H7 (cell line): Measurements from ENCODE around the gene LBP. TPM values are rescaled to one million over a fixed set of nuclear protein-coding genes. Genes with fewer than 3 reads are reported as not detected.

Source experiments
- DNase-seq: peaks from one replicate; pipeline ENCODE4 v3.0.0; 2012
- H3K27me3 ChIP-seq: 2 replicates; pipeline ENCODE4 v1.6.0; 2011; ENCODE audit warnings: mild to moderate bottlenecking, low read length; ENCODE audit not compliant: control insufficient read depth, insufficient read depth
- H3K36me3 ChIP-seq: replicated peaks from 2 replicates; pipeline ENCODE4 v1.5.1; 2011; ENCODE audit warnings: low read length; ENCODE audit not compliant: control insufficient read depth, insufficient read depth
- H3K4me3 ChIP-seq: 2 replicates; pipeline ENCODE4 v1.5.1; 2011; ENCODE audit warnings: low read depth, mild to moderate bottlenecking, control low read depth, low read length, moderate library complexity; ENCODE audit not compliant: insufficient read depth
- total RNA-seq: library from RNA; depleted of rRNA; stranded (reverse); fragments of >200 nt; shearing (Covaris generic); gene quantifications from 2 replicates; pipeline ENCODE4 v1.2.3, GENCODE V29; 2014; rRNA removed

LBP gene
- total RNA-seq, 1 experiment from 2014 or later, result 0.21 TPM

- peaks cover 2% of the 10 kb centered on the region; the same call in 1 of the 2 replicates for H3K36me3 ChIP-seq
- no peak for DNase-seq
- H3K4me3 ChIP-seq, result no peak overlapping the region
- H3K27me3 ChIP-seq, result no peaks in the 10 kb centered on the region
Observed at GRCh38 chr20:38412877-38413577, 66.7 kb downstream of the LBP start.

DNA sequence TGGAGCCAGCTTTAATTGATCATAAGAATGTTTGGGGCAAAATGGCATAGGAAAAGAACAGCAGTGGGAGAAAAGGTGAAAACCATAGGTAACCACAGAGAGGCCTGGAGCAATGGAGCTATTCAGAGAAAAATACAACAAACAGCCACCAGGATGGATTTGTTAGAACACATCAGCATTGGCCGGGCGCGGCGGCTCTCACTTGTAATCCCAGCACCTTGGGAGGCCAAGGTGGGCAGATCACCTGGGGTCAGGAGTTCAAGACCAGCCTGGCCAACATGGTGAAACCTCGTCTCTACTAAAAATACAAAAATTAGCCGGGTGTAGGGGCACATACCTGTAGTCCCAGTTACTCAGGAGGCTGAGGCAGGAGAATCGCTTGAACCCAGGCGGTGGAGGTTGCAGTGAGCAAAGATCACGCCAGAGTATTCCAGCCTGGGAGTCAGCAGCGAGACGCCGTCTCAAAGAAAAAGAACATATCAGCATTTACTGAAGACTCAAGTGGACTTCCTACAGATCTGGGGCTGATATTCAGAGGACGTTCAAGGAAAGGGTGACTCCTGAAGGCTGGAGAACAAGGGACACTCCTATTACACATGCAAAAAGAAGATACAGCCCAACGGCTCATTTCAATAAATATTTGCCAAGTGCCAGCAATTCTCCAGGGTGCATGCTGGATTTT lies 68.6 kb downstream of the LBP start:
- H3K27me3 ChIP-seq, result no peaks in the 10 kb centered on the region
- H3K36me3 ChIP-seq, result peaks cover 6% of the 10 kb centered on the region
- DNase-seq, result no peak
- H3K4me3 ChIP-seq, result no peak overlapping the region

GRCh38 chr20:38418509-38419204 lies 72.4 kb downstream of the LBP start:
- Histone ChIP-seq H3K36me3 (peaks cover 38% of the 10 kb centered on the region), H3K27me3 (no peaks in the 10 kb centered on the region), H3K4me3 (no peak overlapping the region)
- DNase-seq, result no peak

DNA sequence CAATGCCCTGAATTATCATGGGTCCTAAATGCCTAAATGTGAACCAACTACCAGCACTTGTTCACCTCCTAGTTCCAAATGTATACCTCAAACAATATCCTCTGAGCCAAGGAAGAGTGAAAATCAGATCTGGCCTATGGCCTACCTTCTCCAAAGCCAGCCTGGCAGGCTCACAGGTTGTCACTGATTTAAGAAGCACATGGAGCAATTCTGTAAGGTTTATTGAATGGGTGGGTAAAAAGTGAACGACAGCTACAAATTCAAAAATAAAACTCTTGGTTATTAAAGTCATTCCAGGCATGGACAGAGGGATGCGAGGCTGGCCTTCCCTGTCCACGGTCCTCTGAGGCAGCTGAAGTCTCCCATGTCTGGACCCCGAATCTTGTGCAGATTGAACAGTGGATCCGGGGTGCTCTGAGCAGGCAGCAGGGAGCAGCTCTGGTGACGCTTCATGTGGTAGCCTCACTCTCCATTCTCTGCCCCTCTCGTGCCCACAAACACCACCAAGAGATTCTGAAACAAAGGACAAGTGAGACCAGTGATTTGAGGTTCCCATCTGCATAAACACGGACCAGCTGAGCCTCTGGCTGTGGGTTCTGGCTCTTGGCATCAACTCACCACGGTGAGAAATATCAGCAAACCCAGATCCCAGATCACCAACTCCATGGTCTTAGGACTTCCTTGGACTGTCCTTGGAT lies 74.3 kb downstream of the LBP start:
- H3K36me3 ChIP-seq, result peaks cover 54% of the 10 kb centered on the region
- no peak for DNase-seq

GRCh38 chr20:38421915-38422314 lies 75.6 kb downstream of the LBP start:
- Histone ChIP-seq H3K4me3 (no peak overlapping the region), H3K36me3 (peaks cover 66% of the 10 kb centered on the region), H3K27me3 (no peaks in the 10 kb centered on the region)
- no peak for DNase-seq

More for the DNA sequence above, 74.3 kb downstream of the LBP start:
- Histone ChIP-seq H3K27me3 (no peaks in the 10 kb centered on the region), H3K4me3 (no peak overlapping the region)

GRCh38 chr20:38423541-38423940 lies 77.3 kb downstream of the LBP start:
- DNase-seq, result no peak
- Histone ChIP-seq H3K36me3 (peaks cover 81% of the 10 kb centered on the region), H3K27me3 (no peaks in the 10 kb centered on the region), H3K4me3 (no peak overlapping the region)

GRCh38 chr20:38424401-38424800 lies 78.1 kb downstream of the LBP start:
- Histone ChIP-seq H3K27me3 (no peaks in the 10 kb centered on the region), H3K4me3 (no peak overlapping the region), H3K36me3 (peaks cover 88% of the 10 kb centered on the region)
- no peak for DNase-seq

DNA sequence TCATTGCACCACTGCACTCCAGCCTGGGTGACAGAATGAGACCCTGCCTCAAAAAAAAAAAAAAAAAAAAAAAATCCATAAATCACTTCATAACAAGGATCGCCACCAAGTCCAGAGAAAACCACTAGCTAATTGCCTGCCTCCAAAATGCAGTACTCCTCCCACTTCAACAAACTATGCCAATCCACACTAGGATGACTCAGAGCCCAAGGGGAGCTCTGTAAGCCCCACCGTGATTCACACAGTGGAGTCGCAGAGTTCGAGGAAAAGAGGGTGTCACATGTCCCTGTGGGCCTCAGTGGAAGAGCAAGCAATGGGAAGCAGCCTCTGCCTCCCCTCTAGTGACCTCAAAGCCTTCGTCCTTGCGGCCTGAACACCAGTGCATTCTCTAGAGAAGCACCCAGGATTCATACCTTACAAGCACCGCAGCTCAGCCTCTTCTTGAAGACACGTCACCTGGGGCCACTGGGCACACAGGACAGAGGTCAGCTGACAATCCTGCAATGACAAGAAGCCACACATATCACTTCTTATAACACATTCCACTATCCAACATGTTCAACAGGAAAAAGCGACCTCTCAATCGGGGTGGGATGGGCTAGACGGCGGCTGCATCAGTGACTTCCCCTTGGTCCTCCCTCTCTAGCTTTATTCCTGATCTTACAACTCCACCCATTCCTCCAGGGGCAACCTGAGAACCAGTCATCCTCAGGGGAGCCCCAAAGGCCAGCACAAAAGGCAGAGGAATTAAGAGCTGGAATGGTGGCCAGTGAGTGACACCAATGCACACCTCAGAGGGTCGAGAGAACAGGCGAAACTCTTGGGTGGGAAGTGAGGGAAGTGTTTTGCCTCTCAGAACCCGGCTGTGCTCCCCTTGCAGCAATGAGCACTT lies 80.0 kb downstream of the LBP start:
- peaks cover 86% of the 10 kb centered on the region for H3K36me3 ChIP-seq
- no peaks in the 10 kb centered on the region for H3K27me3 ChIP-seq
- no peak overlapping the region for H3K4me3 ChIP-seq
- no peak for DNase-seq

Other genes with a start within 250 kb of the LBP start
- 0.83 and 1.1 TPM in 2 replicates for gene TGM2, start 181.2 kb upstream of the LBP start, total RNA-seq
- 0.24 and 0.78 TPM in 2 replicates for gene KIAA1755, start 85.7 kb upstream of the LBP start, total RNA-seq
- gene BPI, start 42.3 kb upstream of the LBP start, total RNA-seq, result not detected in 2 replicates
- gene SNHG17, start 88.8 kb downstream of the LBP start, total RNA-seq, result 44.2 and 45.6 TPM in 2 replicates
- 17.5 and 23.9 TPM in 2 replicates for gene RALGAPB, start 126.4 kb downstream of the LBP start, total RNA-seq
- not detected in 2 replicates for gene ADIG, start 234.7 kb downstream of the LBP start, total RNA-seq